Activated CD8-positive, alpha-beta memory T cell treated with anti-CD3 and anti-CD28 coated beads, Interleukin-2, amount 50 U/mL, for 48 hours (primary cell): ENCODE results near the gene DLGAP1.
A peak's percentile ranks its signal among the peaks of the same experiment; 100 is the strongest.

Source experiments
- DNase-seq: peaks from one replicate; pipeline ENCODE4 v3.0.0-alpha.2; 2020

The DLGAP1 gene

DNA sequence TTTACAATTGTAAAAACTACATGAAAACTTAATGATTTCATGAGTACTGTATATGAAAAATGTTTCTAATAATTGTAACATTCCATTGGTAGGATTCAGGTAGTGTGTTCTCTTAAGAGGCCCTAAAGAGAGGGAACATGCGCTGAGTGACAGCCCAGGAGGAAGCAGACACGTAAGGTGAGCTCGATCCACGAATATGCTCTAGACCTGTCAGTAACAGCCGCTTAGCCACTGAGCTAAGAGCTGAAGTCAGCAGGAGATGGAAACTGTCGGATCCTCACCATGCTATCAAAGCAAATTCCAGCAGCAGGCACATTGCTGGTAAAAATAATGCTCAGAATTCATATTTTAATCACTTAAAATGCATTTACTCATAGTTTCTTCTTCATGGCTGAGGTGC lies 658.7 kb downstream of the DLGAP1 start:
- no peak for DNase-seq

DNA sequence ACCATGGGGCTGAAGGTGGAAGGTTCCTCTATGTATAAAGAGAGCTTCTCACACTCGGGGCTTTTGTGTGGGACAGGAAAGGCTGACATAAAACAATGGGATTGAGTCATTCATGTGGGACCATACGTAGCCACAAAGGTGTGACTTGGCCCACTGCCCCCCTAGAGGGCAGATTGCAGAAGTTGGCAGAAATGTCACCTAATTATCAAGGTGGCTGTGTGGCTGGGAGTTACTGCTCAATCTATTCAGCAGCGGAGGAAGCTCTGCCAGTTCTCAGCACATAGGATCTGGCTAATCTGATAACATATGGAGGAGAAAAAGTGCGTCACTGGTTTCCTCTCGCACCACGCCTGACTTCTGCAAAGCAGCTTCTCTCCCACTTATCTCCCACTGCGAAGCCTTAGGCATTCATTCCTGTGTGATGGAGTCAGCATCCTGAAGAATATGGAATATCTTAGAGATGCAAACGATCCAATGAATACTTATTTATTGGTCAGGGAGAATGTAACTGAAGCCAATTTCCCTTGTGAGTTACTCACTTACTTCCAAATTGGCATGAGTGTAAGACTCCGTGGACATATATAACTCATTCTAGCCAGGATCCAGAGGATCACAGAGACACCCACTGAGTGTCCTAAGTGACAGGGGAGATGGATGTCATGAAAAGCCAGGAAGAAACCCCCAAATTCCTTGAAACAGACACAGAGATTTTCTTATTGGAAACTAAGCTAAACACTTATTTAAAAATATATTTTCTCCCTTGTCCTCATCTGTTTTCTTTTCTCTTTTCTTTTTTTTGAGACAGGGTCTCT lies 660.4 kb downstream of the DLGAP1 start:
- DNase-seq: no peak

DNA sequence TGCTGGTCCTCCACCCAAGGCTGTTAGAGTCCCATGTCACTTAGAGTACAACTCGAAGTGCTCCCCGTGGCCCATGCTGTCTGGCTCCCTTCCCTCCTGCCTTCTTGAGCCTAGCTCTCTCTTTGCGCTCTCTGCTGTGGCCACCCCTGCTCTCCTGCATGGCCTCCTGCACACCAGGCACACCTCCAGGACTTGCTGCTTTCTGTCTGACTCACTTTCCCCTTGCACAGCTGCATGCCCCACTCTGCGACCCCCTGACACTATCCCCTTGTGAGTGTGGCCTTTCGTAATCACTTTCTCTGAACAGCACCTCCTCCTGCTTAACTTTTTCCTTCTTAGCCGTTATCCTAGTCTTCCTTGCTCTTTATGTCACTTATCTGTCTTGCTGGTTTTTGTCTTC lies 661.6 kb downstream of the DLGAP1 start:
- DNase-seq: no peak

DNA sequence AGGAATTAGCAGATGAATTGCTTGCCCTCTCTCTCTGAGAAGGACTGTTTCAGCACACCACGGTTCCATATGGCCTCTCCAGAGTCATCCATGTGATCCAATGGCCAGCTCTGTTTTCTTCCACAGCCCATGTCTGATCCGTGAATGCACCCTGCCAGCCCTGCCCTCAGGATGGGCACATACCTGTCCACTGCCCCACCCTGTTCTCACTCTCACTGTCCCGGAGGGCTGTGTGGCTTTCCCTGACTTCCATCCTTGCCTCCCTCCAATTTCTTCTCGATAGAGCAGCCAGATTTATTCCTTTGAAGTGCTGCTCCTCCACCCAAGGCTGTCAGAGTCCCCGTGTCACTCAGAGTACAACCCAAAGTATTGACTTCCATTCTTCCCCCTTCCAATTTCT lies 662.0 kb downstream of the DLGAP1 start:
- no peak for DNase-seq

DNA sequence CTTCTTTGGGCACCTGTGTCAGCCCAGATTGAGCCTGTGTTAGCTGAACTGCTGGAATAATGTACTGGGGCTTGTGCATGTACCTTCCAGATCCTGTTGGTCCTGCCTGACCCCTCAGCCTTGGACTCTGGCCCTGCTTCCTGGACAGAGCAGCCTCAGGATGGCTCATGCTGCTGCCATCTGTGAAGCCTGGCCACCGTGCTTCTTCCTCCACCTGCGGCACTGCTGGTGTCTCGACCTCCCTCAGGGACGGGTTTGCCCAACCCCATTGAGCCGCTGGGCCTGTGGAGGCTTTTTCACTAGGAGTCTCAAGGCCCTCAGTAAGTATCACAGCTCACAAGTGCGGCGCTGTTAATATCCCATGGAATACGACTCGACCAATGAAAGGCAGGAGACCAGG lies 662.4 kb downstream of the DLGAP1 start:
- DNase-seq: no peak

DNA sequence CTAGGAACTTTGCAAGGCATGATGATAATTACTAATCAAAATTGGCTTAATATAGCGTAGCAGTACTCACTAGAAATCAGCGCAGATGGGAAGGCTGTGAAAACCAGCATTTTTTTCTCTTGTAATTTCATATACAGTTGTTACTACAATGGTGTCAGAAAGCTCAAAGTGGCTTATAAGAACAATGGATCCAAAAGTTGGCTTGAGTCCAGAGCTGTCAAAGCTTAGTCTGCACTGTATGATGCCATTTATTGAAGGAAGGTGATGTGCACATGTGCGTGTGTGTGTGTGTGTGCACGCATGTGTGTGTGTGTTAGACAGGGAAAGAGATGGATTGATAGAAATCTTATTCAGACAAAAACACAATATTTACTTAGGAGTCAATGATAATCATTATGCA lies 663.9 kb downstream of the DLGAP1 start:
- no peak for DNase-seq

DNA sequence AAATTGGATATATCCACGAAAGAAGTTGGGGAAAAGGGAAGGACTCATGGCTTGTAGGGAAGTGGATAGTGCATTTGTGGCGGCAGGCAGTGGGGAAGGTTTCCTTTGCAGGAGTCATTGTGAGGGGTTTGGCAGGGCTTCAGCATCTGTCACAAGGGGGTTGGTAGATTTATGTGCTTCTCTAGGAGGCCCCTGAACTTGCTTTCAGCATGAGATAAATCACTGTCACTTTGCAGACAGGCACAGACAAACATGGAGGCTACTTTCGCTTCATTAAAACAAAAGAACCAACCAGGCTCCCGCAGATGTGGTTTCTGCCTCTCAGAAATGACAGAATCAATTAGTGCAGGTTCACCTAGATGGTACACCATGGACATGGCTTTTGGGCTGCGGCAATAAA lies 664.4 kb downstream of the DLGAP1 start:
- no peak for DNase-seq

DNA sequence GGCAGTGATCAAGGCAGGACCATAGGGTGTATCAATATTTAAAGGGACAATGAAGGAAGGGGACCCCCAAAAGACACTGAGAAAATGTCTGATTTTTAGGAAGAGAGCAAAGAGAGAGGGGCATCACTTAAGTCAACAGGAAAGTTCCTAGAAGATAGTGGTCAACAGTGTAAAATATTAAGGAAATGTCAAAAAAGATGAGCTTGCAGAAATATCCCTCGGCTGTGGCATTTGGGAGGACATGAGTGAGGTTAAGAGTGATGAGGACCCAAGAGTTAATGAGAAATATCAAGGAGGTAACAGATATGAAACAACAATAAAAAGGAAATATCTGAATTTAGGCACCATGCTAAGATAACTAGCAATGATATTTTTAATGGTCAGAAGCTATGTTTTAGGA lies 665.6 kb downstream of the DLGAP1 start:
- no peak for DNase-seq

DNA sequence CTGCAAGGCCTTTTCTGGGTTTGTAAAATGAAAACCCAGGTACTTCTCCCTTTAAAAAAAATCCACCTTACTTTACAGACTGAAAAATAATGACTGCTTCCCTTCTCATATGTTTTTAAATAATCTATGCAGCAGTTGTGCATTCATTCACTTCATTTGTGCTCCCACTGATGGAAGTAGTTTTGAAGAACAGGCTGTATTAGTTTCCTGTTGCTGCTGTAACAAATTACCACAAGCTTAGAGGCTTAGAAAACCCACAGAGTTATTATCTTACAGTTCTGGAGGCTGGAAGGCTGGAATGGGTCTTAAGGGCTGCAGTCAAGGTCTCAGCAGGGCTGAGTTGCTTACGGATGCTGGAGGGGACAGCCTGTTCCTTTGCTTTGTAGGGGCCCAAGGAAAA lies 670.2 kb downstream of the DLGAP1 start:
- no peak for DNase-seq

DNA sequence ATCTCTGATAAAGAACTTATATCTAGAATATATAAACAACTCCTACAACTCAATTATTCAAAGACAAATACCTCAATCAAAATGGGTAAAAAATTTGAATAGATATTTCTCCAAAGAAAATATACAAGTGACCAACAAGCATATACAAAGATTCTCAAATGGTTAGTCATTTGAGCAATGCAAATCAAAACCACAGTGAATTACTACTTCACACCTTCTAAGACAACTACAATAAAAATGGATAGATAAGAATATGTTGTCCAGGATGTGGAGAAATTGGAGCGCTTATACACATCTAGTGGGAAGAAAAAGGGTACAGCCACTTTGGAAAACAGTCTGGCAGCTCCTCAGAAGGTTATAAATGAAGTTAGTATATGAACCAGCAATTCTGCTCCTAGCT lies 672.2 kb downstream of the DLGAP1 start:
- no peak for DNase-seq

DNA sequence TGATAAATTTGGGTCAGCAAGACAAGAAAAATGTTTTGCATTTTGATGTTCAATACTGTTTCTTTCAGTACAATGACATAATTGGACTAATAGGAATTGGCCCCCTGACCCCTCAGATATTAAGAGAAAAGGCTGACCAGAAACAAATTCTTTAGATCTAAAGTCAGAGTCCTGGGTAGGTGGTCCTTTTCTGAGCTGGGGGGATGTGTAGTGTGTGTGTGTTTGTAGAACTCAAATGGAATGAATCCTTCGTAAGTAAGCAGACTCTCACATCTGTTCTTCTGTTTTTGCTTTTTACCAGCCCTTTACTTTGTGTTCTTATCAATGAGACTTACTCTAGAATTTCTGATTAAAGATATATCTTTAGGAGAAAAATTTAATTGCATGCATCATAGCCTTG lies 677.4 kb downstream of the DLGAP1 start:
- no peak for DNase-seq

DNA sequence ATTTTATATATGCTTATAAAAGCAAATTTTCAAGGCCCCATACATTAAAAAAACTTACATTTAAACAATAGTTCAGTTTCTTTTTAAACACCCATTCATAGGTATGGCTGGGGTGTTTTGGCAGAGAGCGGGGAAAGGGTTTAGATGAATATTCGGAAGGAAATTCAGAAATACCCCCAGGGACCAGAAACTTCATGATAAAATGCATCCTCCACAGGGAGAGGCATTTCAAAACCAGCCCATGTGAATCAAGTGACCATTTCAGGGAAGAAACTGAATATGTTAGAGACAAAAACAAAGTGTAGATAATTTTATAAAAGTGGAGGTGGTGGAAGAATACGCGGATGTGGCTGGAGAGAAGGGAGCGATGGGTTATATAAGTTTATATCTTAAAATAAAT lies 678.0 kb downstream of the DLGAP1 start:
- no peak for DNase-seq

DNA sequence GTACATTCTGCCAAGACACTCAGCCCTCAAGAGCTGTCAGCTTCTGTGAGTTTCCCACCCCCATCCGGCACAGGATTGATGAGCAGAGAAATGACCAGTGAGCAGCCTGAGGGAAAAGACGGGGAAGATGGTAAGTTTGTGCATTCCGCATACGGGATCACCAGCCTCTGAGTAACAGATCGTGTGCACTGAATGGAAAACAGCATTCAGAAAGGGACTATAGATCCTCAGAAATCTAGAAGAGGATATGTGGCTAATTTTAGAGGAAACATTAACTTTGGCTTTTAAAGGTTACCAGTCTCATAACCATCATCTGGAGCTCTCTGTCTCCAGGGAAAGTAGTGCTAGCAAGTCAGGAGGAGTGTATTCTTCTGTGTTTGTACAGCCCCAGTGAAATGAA lies 679.1 kb downstream of the DLGAP1 start:
- DNase-seq: no peak

DNA sequence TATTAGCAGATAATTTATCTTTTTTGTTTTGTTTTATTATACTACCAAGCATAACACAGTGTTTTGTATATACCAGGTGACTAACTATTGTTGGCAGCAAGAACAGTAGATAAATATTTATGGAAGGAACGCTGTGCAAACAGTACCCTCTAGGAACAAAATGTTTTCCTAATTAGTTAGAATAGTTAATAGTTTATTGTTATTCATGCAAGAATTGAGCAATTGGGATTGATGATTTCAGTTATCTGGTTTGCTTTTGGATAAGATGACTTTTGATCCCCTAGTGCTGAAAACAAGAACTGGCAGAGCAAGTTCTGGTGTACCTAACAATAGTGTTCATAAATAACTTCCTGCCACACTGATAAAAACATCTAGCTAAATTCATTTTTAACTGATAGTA lies 681.8 kb downstream of the DLGAP1 start:
- DNase-seq: no peak

DNA sequence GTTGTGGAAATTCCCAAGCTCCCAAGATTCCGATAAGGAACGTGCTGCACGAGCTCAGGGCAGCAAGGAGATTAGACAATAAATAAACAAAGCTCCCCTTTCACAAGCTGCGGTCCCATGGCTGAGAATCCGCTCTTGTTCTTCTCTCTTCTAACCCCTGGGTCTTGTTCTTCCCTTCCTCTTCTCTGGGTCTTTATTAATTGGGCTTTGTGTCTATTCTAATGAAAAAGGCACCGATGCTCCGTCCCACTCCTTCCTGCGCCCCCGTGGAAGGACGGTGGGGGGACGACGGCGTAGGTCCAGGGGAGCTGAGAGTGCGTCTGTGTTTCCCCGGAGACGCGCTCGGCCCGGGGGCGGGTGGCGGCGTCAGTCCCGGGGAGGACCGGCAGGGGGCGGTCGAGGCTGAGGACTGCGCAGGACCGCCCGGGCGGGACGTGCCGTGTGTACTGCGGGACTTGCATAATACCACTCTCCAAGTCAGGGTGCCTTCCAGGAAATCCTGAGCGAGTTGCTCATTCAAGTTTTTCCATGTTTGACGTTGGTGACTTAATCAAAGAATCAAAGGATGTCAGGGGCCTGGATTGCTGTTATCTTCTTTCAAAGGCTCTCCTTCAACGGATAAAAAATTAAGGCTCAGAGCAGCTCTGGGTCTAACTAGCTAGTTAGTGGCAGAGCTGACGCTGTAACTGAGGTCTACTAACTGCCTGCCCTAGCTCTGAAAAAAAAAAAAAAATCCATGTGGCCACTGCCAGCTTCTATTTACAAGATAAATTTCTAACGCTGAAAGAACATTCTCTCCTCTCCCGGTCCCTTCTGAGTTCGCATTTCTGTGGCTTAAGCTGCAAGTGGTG lies 683.8 kb downstream of the DLGAP1 start:
- peak; percentile 98 for DNase-seq

DNA sequence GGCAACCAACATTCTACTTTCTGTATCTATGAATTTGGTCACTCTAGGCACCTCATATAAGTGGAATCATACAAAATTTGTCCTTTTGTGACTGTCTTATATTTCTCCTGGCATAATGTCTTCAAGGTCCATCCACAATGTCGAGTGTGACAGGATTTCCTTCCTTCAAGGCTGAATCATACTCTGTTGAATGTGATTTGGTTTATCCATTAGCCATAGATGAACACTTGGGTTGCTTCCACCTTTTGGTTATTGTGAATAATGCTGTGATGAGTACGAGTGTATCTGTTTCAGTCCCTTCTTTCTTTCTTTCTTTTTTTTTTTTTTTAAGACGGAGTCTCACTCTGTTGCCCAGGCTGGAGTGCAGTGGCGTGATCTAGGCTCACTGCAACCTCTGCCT lies 693.8 kb downstream of the DLGAP1 start:
- no peak for DNase-seq

DNA sequence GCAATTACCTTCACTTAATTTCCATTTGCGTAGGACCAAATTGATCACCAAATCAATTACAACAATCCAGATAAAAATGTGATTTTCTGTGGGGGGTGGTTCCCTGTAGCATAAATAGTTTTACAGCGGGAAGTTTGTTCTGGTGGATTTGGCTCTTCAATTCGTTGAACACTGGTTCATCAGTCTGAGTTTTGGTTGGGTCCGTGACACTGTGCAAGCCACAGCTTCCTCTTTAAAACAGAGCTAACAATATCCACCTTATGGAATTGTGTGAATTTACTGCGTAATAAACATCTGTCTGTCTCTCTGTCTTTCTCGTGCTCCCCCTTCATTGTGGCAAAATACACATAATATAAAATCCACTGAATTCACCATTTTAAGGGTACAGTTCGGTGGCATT lies 694.4 kb downstream of the DLGAP1 start:
- DNase-seq: no peak

DNA sequence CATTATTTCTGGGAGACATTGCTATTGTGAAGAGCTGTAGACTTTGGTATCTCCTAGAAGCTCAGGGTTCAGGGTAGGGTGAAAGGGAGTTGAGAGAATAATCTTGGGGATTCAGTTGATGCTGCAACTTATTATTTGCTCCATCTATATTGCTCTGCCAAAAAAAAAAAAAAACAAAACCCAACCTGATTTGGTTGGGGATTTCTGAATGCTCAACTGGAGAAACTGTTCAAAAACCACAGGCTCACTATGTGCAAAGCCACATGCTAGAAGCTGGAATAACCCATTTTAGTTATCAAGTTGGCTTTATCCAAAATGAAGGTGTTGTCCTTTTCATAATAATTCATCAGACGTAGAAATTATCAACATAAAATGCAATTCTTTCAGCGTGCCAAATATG lies 696.0 kb downstream of the DLGAP1 start:
- no peak for DNase-seq

DNA sequence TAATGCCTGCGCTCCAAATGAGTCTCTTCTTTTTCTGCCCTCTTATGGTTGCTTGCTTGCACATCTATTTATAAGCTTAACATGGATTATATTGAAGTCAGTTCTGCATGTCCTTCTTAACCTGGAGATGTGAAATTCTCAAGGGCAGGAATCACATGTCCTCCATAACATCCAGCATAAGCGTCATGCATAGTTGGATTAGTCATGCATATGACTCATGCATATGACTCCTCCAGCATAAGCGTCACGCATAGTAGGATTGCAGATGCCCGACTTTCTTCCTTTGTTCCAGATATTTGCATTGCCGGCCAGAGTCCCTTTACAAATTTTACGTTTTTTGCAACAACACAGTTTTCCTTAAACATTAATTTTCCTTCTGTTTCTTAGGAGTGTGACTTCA lies 696.6 kb downstream of the DLGAP1 start:
- DNase-seq: no peak

DNA sequence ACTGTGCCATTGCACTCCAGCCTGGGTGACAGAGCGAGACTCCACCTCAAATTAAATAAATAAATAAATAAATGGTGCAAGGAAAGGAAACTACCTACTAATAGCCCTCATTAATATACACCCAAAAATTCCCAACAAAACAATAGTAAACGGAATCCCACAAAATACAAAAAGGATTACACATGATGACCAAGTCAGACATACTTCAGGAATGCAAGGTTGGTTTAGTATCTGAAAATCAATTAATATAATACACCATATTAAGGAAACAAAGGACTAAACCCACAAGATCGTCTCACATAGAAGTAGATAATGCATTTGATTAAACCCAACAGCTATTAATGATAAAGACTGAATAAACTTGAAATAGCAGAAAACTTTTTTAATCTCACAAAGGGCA lies 697.7 kb downstream of the DLGAP1 start:
- no peak for DNase-seq

DNA sequence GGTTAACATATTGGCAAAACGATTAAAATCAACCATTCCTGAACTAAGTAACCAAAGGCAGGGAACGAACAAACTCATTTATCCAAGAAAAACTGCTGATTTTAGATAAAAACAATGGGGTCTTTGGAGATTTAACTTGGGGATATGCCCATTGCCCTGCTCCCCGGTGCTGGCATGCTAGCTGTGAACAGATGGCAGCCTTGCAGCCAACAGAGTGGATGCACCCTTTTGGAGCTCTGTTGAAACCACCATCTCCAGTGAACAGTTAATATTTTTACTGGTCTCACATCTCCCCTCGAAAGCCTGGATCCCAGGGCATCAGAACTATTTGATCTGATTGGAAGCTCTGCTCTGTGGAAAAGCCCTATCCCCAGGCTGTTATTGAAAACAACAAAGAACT lies 702.0 kb downstream of the DLGAP1 start:
- no peak for DNase-seq

DNA sequence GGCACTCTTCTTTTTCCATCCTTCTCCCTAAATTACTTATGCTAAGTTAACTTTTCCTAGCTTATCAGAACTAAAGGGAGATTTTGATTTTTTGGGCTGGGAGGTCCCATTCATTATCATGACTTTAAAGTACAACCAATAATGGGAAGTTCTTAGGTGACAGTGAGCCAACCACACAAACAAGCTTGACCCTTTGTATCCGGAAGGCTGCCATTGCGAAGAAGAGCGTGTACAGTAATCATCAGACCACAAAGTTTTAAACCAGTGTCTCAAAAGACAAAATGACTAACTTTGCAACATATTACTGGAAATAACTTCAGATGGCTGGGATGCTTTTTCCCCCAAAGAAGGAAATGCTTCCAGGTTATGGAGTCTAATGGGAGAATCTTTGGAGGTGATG lies 707.0 kb downstream of the DLGAP1 start:
- DNase-seq: no peak

DNA sequence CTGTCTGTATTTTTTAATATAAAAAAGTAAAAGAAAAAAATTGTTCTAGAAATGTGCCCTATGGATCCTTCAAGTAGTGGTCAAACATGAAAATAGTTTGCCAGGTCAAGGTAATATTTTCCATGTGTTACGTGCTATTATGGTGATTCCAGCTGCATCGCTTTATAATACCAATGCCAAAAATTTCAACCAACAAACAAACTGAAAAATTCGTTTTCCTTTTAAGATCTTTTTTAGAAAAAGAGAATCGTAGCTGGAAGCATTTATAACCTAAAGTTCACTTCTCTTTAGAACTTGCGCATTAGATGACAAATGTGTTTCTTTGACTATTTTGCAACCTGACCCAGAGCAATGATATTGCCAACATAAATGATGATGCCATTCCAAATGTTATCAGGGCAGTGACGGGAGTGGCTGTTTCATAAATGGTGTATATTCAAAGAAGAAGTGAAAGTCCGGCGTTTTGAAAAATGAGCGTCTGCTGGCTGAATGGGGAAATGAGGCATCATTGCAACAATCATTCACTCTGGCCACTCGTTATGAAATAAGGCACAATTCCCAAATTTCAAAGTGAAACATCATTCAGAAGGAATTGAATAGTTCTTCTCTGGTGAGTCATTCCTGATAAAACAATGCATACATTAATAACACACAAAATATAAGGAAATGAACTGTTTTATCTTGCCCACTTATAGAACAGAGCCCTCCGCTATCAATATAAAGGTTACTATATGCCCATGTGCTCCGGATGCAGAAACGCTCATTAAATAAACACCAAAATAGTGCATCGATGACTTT lies 707.7 kb downstream of the DLGAP1 start:
- DNase-seq: no peak

DNA sequence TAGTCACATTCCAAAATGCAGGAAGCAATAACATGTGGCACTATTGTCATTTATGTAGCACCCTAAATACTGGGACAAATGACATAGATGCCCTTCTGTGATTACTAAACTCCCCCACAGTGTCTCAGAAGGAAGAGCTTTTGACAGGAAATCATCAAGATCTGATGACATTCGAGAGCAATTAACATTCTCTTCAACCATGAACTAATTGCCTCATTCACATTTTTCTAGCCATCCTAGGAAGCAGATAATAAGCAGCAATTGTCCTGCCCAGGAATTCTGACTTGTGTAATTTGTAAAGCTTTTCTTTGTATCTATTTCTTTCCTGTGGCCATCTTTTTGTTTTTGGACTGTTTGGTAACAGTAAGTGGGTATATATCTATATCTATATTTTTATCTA lies 712.6 kb downstream of the DLGAP1 start:
- no peak for DNase-seq
